Epidermal melanocyte (primary cell): ENCODE results near the gene RAB25.
"Not testable (repeated sequence)": the region's sequence is repeated elsewhere in the genome, so short reads cannot be mapped to it uniquely, and the experiment has no call there.

Source experiments
- DNase-seq: peaks from one replicate; pipeline ENCODE4 v3.0.0; 2011; ENCODE audit warnings: low spot score; ENCODE audit not compliant: insufficient read length

The RAB25 gene

GRCh38 chr1:156054500-156055280 lies 6.3 kb upstream of the RAB25 start, which contains the start of gene LAMTOR2:
TSS of gene LAMTOR2 (plus strand) at chr1:156054782. CDS start at chr1:156054890, 108 bp downstream.
- peak; percentile 94 for DNase-seq

- DNase-seq, result no peak
Measured at GRCh38 chr1:156055281-156056048, 5.5 kb upstream of the RAB25 start.

GRCh38 chr1:156056326-156056849 lies 4.6 kb upstream of the RAB25 start:
- no peak for DNase-seq

- no peak for DNase-seq
Measured at GRCh38 chr1:156062189-156062588, 1.2 kb downstream of the RAB25 start.

GRCh38 chr1:156063997-156064285 lies 3.0 kb downstream of the RAB25 start:
- DNase-seq, result no peak

GRCh38 chr1:156064615-156065014 lies 3.7 kb downstream of the RAB25 start:
- DNase-seq, result no peak

- no peak for DNase-seq
Measured at GRCh38 chr1:156065212-156065611, 4.3 kb downstream of the RAB25 start.

GRCh38 chr1:156065871-156066270 lies 4.9 kb downstream of the RAB25 start:
- DNase-seq, result no peak

- no peak for DNase-seq
Measured at GRCh38 chr1:156067262-156067661, 6.3 kb downstream of the RAB25 start.

- DNase-seq, result no peak
Measured at GRCh38 chr1:156069490-156070455, 8.8 kb downstream of the RAB25 start.

- DNase-seq, result peak; percentile 13
Measured at GRCh38 chr1:156070548-156070947, 9.6 kb downstream of the RAB25 start.

GRCh38 chr1:156071332-156071816 lies 10.4 kb downstream of the RAB25 start:
- not testable (repeated sequence) for DNase-seq

GRCh38 chr1:156072251-156072650 lies 11.3 kb downstream of the RAB25 start:
- DNase-seq, result no peak

- DNase-seq, result no peak
Measured at GRCh38 chr1:156073110-156073687, 12.2 kb downstream of the RAB25 start.

- no peak for DNase-seq
Measured at GRCh38 chr1:156073740-156074139, 12.8 kb downstream of the RAB25 start.

- DNase-seq, result no peak
Measured at GRCh38 chr1:156074661-156075060, 13.7 kb downstream of the RAB25 start.

- no peak for DNase-seq
Measured at GRCh38 chr1:156075162-156075561, 14.2 kb downstream of the RAB25 start.

- no peak for DNase-seq
Measured at GRCh38 chr1:156075775-156076204, 14.8 kb downstream of the RAB25 start.

GRCh38 chr1:156076609-156077429 lies 15.9 kb downstream of the RAB25 start:
- DNase-seq, result no peak

- no peak for DNase-seq
Measured at GRCh38 chr1:156077430-156077760, 16.4 kb downstream of the RAB25 start.
